Suprapubic skin (tissue), 4 donors: Measurements from ENCODE around the gene EVA1C. TPM values are rescaled to one million over a fixed set of nuclear protein-coding genes. Genes with fewer than 3 reads are reported as not detected.
"Not testable (repeated sequence)": the region's sequence is repeated elsewhere in the genome, so short reads cannot be mapped to it uniquely, and the experiment has no call there.

Experiments used
- DNase-seq, 2 donors: peaks; one replicate each; pipeline ENCODE4 v3.0.0-alpha.2; 2019; ENCODE audit warnings: low spot score in 2 of 2
- H3K27ac ChIP-seq: fragments of 200-600 bp; sonication (generic); one replicate; pipeline ENCODE4 v1.5.1; 2019
- H3K27me3 ChIP-seq: fragments of 200-600 bp; sonication (generic); one replicate; pipeline ENCODE4 v1.5.1; 2019
- H3K36me3 ChIP-seq: fragments of 200-600 bp; sonication (generic); one replicate; pipeline ENCODE4 v1.5.1; 2019
- H3K4me1 ChIP-seq: fragments of 200-600 bp; sonication (generic); one replicate; pipeline ENCODE4 v1.5.1; 2019
- H3K4me3 ChIP-seq: fragments of 200-600 bp; sonication (generic); one replicate; pipeline ENCODE4 v1.5.1; 2019; ENCODE audit warnings: mild to moderate bottlenecking
- H3K9me3 ChIP-seq: fragments of 200-600 bp; sonication (generic); one replicate; pipeline ENCODE4 v1.5.1; 2019
- EP300 ChIP-seq: sonication (generic); formaldehyde crosslinking; IDR thresholded peaks from one replicate; pipeline ENCODE4 v1.6.1; 2017; ENCODE audit warnings: antibody characterized with exemption
- POLR2A ChIP-seq, 2 donors: fragments of 450-650 bp; IDR thresholded peaks; one replicate each; pipeline ENCODE4 v1.6.1; 2017; ENCODE audit warnings: antibody characterized with exemption in 2 of 2, mild to moderate bottlenecking in 2 of 2, moderate library complexity in 2 of 2
- POLR2AphosphoS5 ChIP-seq, 3 donors: sonication (generic); formaldehyde crosslinking; IDR thresholded peaks; one replicate each; pipeline ENCODE4 v1.6.1; 2017; ENCODE audit warnings: antibody characterized with exemption in 3 of 3
- WGBS: methylation state at CpG from one replicate; pipeline ENCODE4 v1.1.5; 2018; 5-methylcytosine and 5-hydroxymethylcytosine counted together
- total RNA-seq, 4 donors: library from RNA; depleted of rRNA; stranded (reverse); fragments of >200 nt; gene quantifications; one replicate each; pipeline ENCODE4 v1.1.0, GENCODE V29; 2016
- TF ChIP-seq, protein P1 (sequence below), 2 donors: fragments of 200-600 bp in 1 of 2; fragments of 450-650 bp in 1 of 2; sonication (generic) in 1 of 2; IDR thresholded peaks; one replicate each; pipeline ENCODE4 v1.5.1; 2016 to 2019; ENCODE audit warnings: antibody characterized with exemption in 2 of 2, mild to moderate bottlenecking in 1 of 2, moderate library complexity in 1 of 2

Gene EVA1C
- total RNA-seq, 4 donors from 2014 or later, result 57.1 to 98.6 (median 63.2) TPM

DNA sequence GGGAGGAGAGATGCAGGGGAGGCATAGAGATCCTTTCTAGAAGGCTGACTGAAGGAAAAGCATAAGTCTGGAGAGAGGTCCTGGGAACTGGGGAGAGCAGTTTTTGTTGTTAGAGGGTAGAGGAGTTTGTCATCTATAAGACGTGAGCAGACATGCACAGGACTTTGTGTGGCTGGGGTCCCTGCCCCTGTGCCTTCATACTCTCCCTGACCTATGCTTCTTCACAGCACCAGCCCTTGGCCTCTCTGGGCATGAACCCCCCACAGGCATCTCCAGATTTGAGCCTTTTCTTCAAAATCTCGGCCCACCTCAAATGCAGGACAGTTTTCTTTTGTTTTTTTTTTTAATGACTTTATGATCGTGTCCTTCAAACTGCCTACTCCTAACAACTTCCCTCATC lies 79.9 kb downstream of the EVA1C start:
- no peaks in the 10 kb centered on the region for H3K27me3 ChIP-seq
- DNase-seq, result no peak
- peaks cover 23% of the 10 kb centered on the region for H3K4me1 ChIP-seq
- no peaks in the 10 kb centered on the region for H3K9me3 ChIP-seq
- TF ChIP-seq EP300 (no peak), POLR2A (IDR thresholded peaks at IDR 0.05) (no peak), POLR2AphosphoS5 (IDR thresholded peaks at IDR 0.05) (no peak)
- TF ChIP-seq, protein P1, sequence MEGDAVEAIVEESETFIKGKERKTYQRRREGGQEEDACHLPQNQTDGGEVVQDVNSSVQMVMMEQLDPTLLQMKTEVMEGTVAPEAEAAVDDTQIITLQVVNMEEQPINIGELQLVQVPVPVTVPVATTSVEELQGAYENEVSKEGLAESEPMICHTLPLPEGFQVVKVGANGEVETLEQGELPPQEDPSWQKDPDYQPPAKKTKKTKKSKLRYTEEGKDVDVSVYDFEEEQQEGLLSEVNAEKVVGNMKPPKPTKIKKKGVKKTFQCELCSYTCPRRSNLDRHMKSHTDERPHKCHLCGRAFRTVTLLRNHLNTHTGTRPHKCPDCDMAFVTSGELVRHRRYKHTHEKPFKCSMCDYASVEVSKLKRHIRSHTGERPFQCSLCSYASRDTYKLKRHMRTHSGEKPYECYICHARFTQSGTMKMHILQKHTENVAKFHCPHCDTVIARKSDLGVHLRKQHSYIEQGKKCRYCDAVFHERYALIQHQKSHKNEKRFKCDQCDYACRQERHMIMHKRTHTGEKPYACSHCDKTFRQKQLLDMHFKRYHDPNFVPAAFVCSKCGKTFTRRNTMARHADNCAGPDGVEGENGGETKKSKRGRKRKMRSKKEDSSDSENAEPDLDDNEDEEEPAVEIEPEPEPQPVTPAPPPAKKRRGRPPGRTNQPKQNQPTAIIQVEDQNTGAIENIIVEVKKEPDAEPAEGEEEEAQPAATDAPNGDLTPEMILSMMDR (IDR thresholded peaks at IDR 0.05), result no peak
- peaks cover 17% of the 10 kb centered on the region for H3K36me3 ChIP-seq
- no peak overlapping the region for H3K4me3 ChIP-seq
- H3K27ac ChIP-seq, result no peak overlapping the region
- 79% methylated on average over 3 of the region's 3 CpGs for WGBS

DNA sequence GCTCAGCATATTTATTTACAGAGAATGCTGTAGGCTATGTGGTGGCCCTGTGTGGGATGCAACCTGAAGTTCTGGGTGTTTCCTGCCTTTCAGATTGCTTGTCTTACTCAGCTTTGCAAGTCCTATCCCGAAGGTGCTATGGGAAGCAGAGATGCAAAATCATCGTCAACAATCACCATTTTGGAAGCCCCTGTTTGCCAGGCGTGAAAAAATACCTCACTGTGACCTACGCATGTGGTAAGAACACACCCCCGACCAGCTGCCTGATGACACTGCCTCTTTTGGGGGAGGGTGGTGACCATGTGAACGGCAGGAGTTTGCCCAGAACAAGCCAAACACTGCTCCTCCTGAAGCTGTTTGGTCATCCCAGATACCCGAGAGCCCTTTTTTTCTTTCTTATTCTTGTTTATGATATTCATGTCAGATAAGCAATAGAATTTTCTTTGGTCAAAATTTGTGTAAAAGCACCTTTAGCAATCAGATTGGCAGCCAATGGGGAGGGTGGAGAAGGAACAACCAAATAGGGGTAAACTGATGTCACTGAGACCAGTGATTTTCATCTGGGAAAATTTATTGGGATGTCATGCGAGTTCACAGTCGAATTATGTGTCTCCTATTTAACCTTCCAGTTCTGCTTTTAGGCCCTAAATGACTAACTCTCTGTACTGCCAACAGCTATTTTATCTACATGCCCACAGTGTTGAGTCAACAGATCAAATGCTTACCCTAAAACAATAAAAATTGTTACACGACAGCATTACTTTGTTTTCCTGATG lies 82.6 kb downstream of the EVA1C start:
- peak in 1 of 2 donors; percentile 32 for DNase-seq
- Histone ChIP-seq H3K27ac (peak overlapping the region; percentile 8), H3K36me3 (peaks cover 31% of the 10 kb centered on the region)

DNA sequence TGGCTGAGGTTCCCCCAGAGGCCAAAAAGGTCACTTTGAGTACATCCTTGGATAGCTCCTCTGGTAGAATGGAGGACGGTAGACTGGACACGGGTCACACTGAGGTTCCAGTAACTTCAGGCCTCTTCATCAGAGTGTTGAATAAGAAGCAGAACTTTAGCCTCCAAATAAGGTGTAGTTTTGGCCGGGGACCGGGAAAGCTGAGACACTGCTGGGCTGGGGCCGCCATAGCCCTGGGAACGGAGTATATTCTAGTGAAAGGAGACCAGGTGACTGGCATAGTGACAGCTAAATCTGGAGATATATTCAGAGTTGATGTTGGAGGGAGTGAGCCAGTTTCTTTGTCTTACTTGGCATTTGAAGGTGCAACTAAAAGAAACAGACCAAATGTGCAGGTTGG lies 84.1 kb downstream of the EVA1C start:
- TF ChIP-seq EP300, result no peak
- TF ChIP-seq POLR2AphosphoS5 (IDR thresholded peaks at IDR 0.05), result no peak
- TF ChIP-seq, protein P1 (IDR thresholded peaks at IDR 0.05), result no peak
- TF ChIP-seq POLR2A (IDR thresholded peaks at IDR 0.05), result no peak
- Histone ChIP-seq H3K9me3 (no peaks in the 10 kb centered on the region), H3K27ac (no peak overlapping the region), H3K27me3 (no peaks in the 10 kb centered on the region), H3K4me3 (no peak overlapping the region), H3K4me1 (peaks cover 29% of the 10 kb centered on the region), H3K36me3 (peaks cover 31% of the 10 kb centered on the region)
- no peak for DNase-seq
- 96% methylated on average over 6 of the region's 6 CpGs for WGBS

More for the DNA sequence above, 82.6 kb downstream of the EVA1C start:
- Histone ChIP-seq H3K9me3 (no peaks in the 10 kb centered on the region), H3K4me1 (peaks cover 29% of the 10 kb centered on the region), H3K4me3 (no peak overlapping the region), H3K27me3 (no peaks in the 10 kb centered on the region)
- TF ChIP-seq POLR2A (IDR thresholded peaks at IDR 0.05) (no peak), EP300 (no peak), POLR2AphosphoS5 (IDR thresholded peaks at IDR 0.05) (no peak)
- TF ChIP-seq, protein P1 (IDR thresholded peaks at IDR 0.05), result no peak
- 74% methylated on average over 10 of the region's 10 CpGs for WGBS

DNA sequence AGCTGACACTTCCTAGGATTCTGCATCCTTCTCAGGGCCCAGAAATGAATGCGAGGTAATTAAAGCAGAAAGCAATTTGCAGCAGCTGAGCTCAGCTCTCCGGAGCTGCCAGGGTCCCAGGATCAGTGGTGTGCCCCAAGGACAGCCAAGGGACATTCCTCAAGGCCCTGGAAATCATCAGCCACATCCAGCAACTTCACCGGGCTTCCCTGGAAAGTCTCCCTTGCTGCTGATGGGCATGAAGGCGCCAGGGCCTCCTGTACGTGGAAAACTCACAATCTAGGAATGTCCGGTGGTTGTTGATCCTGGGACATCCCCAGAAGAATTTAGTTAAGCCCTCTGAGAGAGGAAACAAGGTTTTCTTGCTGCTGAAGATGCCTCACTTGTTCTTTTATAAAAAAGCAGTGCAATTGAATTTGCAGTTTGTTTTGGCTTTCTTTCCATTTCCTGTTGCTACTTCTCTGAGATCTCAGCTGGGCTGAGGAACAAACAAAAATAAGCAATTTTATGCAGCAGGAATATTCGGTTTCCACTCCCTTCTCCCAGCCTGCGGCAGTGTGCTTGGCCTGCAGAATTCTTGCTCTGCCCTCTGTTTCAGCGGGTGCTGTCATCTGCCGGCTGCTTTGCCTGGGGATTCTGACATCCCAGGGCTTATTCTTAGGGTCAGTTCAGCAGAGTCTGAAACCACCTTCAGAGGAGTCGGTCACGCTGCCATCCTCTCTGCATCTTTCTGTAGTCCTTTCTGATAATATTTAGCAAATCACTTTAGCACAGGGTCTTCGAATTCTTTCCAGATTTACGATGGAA lies 86.9 kb downstream of the EVA1C start:
- H3K9me3 ChIP-seq, result no peaks in the 10 kb centered on the region
- H3K4me3 ChIP-seq, result no peak overlapping the region
- no peaks in the 10 kb centered on the region for H3K27me3 ChIP-seq
- DNase-seq, result no peak
- peaks cover 41% of the 10 kb centered on the region for H3K36me3 ChIP-seq
- WGBS, result 47% methylated on average over 14 of the region's 14 CpGs
- TF ChIP-seq POLR2AphosphoS5 (IDR thresholded peaks at IDR 0.05) (no peak), POLR2A (IDR thresholded peaks at IDR 0.05) (no peak), EP300 (no peak)
- TF ChIP-seq, protein P1 (IDR thresholded peaks at IDR 0.05), result no peak
- H3K27ac ChIP-seq, result no peak overlapping the region
- peaks cover 18% of the 10 kb centered on the region for H3K4me1 ChIP-seq

DNA sequence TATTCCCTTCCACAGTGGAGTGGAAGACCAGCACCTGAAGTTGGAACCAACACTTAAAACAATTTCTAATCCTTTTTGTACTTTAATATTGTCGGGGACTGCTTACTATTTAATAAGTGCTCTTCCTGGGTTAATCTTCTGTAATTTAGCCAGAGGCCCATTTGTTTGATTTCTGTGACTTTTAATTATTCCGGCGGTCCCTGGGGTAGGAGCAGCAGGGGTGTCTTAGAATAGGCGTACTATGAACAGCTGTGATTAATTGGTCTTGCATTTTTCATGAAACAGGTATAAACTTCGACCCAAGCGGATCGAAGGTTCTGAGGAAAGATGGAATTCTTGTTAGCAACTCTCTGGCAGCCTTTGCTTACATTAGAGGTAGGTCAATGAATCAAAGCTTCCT lies 91.1 kb downstream of the EVA1C start:
- not testable (repeated sequence) for DNase-seq, H3K4me3 ChIP-seq, H3K27ac ChIP-seq, H3K4me1 ChIP-seq, H3K27me3 ChIP-seq, H3K9me3 ChIP-seq
- H3K36me3 ChIP-seq, result peaks cover 46% of the 10 kb centered on the region
- whole genome bisulfite sequencing, result 95% methylated on average over 7 of the region's 7 CpGs

DNA sequence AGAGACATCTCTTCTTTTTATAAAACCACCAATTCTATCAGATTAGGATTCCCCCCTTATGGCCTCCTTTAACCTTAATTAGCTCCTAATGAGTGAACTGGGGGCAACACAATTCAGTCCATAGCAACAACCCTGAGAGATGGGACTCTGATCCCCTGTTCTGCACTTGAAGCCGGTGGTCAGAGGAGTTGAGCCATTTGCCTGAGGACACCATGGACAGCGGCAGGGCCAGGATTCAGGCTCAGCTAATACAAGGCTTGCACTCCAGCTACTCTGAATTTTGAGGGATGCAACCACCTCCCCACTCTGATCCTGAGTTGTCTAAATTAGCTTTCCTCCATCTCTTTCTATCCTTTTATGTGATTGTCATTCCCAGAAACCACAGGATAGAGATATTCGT lies 93.3 kb downstream of the EVA1C start:
- not testable (repeated sequence) for H3K4me1 ChIP-seq, H3K4me3 ChIP-seq, DNase-seq, H3K9me3 ChIP-seq, H3K27me3 ChIP-seq, H3K27ac ChIP-seq
- H3K36me3 ChIP-seq, result peaks cover 43% of the 10 kb centered on the region
- WGBS, result 82% methylated on average over 3 of the region's 3 CpGs

DNA sequence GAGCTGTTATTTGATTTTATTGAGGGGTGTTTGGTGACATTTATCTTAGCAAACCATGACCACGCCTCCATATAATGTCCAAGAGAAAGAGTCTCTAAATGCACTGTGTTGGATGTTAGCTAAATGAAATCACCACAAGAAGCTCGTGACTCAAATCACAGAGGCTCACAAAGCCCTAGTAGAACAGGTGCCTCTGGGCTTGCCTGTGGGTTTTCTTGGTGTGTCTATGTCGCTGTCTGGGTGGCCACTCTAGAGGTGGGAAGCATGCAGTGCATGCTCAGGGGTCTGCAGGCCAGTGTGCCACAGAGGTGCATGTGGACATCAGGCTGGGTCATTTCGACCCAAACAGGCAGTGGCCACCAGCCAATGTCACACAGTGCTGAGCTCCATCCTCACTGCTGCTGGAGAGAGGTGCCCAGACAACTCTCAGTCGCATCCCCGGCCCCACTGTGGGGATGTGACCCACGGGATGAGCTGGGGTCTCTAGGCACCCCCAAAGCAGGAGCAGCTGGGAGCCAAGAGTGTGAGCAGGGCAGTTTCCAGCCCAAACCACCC lies 94.0 kb downstream of the EVA1C start:
- H3K4me1 ChIP-seq, H3K27ac ChIP-seq, H3K9me3 ChIP-seq, H3K4me3 ChIP-seq, DNase-seq, H3K27me3 ChIP-seq: not testable (repeated sequence)
- 92% methylated on average over 3 of the region's 7 CpGs for WGBS
- H3K36me3 ChIP-seq, result peaks cover 46% of the 10 kb centered on the region
